Nephron (organoid): ENCODE data around the gene TRPC4AP.

Source experiments
- H3K27ac Mint-ChIP-seq, 3 experiments: 2 replicates each; pipeline ENCODE4 v1.8.0; 2020; ENCODE audit warnings: mixed read lengths in 3 of 3, mild to moderate bottlenecking in 2 of 3, moderate library complexity in 1 of 3
- H3K27me3 Mint-ChIP-seq: 2 replicates; pipeline ENCODE4 v1.8.0; 2021; ENCODE audit warnings: low read depth, mild to moderate bottlenecking, moderate library complexity, mixed read lengths
- H3K36me3 Mint-ChIP-seq: 2 replicates; pipeline ENCODE4 v1.8.0; 2020; ENCODE audit warnings: low read depth, mixed read lengths
- H3K4me1 Mint-ChIP-seq: 2 replicates; pipeline ENCODE4 v1.8.0; 2020; ENCODE audit warnings: mixed read lengths
- H3K4me3 Mint-ChIP-seq, 3 experiments: 2 replicates each; pipeline ENCODE4 v1.8.0; 2020; ENCODE audit warnings: mild to moderate bottlenecking in 3 of 3, mixed read lengths in 3 of 3, moderate library complexity in 2 of 3
- H3K9me3 Mint-ChIP-seq: 2 replicates; pipeline ENCODE4 v1.8.0; 2020; ENCODE audit warnings: mixed read lengths
- TF ChIP-seq, protein P1 (sequence below), 3 experiments: fragments of 200-600 bp; sonication (generic); IDR thresholded peaks; one replicate each; pipeline ENCODE4 v1.5.0; 2021; ENCODE audit warnings: antibody characterized with exemption in 3 of 3; ENCODE audit not compliant: unreplicated experiment in 3 of 3

Gene TRPC4AP

DNA sequence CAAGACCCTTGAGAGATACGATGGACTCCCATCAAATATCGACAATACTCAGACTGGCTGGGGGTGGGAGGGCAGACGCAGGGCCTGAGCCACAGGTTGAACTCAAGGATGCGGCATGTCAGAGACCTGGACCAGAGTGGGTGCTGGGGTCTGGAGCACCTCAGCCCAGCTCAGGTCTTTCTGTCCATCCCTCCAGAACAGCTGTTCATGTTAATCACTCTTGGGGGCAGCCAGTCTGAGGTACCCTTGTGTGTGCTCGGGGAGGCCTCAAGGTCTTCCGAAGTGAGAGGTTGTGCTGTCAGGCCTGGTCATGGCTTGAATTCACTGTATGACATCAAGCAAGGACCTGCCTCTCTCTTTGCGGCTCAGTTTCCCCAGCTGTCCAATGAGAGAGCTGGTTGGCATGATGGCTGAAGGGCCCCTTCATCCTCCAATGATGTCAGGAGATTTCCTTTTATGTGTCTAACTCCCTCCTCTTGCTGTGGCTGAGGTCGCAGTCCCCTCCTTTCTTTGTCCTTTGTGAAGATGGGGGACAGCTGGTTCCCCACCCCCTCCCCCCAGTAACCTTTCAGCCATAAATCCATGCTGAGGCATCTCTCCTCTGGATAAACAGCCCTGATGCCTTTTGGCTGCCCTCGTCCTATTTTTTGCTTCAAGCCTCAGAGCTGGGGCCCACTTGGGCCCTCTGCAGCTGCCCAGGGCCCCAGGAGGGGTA lies 121.6 kb downstream of the TRPC4AP start:
- H3K9me3 Mint-ChIP-seq = no peaks in the 10 kb centered on the region
- H3K4me3 Mint-ChIP-seq = no peak overlapping the region
- TF ChIP-seq, protein P1, sequence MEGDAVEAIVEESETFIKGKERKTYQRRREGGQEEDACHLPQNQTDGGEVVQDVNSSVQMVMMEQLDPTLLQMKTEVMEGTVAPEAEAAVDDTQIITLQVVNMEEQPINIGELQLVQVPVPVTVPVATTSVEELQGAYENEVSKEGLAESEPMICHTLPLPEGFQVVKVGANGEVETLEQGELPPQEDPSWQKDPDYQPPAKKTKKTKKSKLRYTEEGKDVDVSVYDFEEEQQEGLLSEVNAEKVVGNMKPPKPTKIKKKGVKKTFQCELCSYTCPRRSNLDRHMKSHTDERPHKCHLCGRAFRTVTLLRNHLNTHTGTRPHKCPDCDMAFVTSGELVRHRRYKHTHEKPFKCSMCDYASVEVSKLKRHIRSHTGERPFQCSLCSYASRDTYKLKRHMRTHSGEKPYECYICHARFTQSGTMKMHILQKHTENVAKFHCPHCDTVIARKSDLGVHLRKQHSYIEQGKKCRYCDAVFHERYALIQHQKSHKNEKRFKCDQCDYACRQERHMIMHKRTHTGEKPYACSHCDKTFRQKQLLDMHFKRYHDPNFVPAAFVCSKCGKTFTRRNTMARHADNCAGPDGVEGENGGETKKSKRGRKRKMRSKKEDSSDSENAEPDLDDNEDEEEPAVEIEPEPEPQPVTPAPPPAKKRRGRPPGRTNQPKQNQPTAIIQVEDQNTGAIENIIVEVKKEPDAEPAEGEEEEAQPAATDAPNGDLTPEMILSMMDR (IDR thresholded peaks at IDR 0.05; ENCODE audit: unreplicated experiment in 3 of 3) = no peak
- peaks cover 6% of the 10 kb centered on the region for H3K27me3 Mint-ChIP-seq
- peak overlapping the region; percentile 50 to 75 (median 60) for H3K27ac Mint-ChIP-seq
- H3K36me3 Mint-ChIP-seq = no peaks in the 10 kb centered on the region
- peaks cover 58% of the 10 kb centered on the region for H3K4me1 Mint-ChIP-seq

DNA sequence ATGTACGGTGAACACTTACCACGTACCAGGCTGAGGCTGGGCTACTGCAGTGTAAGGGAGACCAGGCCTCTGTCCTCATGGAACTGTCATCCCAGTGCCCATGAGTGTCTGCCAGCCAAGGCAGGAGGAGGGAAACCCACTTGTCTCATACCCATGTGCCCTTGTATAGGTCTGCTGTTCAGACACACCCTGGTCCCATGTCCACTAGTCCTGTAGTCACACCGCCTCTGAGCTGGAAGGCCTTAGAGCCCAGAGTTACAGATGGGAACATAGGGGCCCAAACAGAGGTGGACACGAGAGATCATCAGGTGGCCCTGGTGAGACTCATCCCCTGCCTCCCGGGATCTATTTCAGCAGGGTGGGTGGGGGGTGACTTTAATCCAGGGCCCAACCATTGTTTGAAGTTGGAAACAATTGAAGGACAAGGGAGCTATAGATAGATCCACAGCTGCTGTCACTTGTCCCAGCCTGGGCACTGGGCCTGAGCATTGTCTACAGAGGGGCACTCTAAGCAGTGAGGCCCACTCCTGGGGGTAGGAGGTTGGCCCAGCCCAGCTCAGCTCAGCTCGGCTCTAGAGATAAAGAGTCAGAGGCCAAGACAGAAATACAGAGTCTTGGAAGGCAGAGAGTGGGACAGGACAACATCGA lies 122.3 kb downstream of the TRPC4AP start:
- H3K4me1 Mint-ChIP-seq = peaks cover 62% of the 10 kb centered on the region
- H3K9me3 Mint-ChIP-seq = no peaks in the 10 kb centered on the region
- no peak overlapping the region for H3K4me3 Mint-ChIP-seq
- TF ChIP-seq, protein P1 (IDR thresholded peaks at IDR 0.05; ENCODE audit: unreplicated experiment in 3 of 3) = no peak
- no peaks in the 10 kb centered on the region for H3K36me3 Mint-ChIP-seq
- peaks cover 3% of the 10 kb centered on the region for H3K27me3 Mint-ChIP-seq
- peak overlapping the region; percentile 50 to 75 (median 60) for H3K27ac Mint-ChIP-seq

DNA sequence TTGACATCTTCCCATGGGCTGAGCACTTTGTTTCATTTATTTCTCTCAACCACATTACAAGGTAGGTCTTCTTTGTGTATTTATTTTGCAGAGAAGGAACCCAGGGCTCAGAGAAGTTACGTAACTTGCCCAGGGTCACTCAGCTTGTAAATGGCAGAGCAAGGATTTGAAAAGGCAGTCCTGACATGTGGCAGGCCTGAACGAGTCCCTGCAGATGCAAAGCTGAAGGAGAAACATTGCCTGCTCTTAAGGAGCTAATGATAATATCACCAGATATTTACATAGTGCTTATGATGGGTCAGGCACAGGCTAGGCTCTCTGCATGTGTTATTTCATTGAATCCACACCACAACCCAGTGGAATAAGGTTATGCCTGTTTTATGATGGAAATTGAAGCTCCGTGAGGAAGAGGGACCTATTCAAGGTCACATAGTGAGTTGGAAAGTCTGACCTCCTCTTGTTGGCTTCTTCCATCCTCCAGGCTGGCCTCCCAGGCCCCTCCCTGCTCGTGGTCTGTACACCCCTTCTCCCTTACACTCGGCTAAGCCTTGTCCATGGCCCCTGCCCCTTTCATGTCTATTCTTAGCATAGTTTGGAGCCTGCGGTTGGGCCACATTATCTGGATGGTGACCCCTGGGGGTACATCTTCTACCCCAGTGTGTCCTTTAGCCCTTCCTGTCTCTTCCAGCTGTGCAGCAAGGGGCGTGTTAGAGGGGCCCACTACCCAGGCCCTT lies 124.4 kb downstream of the TRPC4AP start:
- Mint-ChIP-seq H3K9me3 (no peaks in the 10 kb centered on the region), H3K4me3 (no peak overlapping the region), H3K4me1 (peaks cover 56% of the 10 kb centered on the region), H3K27me3 (peaks cover 5% of the 10 kb centered on the region), H3K27ac (no peak overlapping the region), H3K36me3 (no peaks in the 10 kb centered on the region)
- TF ChIP-seq, protein P1 (IDR thresholded peaks at IDR 0.05; ENCODE audit: unreplicated experiment in 3 of 3) = no peak

DNA sequence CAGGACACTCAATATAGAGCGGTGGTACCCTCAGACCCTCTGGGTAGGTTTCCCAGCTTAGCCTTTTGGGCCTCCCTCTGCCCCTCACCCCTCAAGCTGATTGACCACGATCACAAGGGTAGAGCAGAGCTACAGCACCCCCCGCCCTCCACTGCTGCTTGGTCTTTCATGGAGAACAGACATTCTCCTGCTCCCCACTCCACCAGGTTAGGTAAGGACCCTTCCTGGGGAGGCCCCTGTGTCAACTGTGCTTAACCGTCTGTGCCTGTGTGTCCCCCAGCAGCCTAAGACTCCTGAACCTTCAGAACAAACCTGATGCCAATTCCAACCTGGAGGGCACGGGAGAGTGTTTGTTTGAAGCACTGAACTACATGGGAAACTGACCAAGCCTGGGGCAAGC lies 125.2 kb downstream of the TRPC4AP start:
- no peaks in the 10 kb centered on the region for H3K9me3 Mint-ChIP-seq
- no peak overlapping the region for H3K4me3 Mint-ChIP-seq
- no peaks in the 10 kb centered on the region for H3K36me3 Mint-ChIP-seq
- peaks cover 50% of the 10 kb centered on the region for H3K4me1 Mint-ChIP-seq
- peaks cover 5% of the 10 kb centered on the region for H3K27me3 Mint-ChIP-seq
- TF ChIP-seq, protein P1 (IDR thresholded peaks at IDR 0.05; ENCODE audit: unreplicated experiment in 3 of 3) = no peak
- H3K27ac Mint-ChIP-seq = no peak overlapping the region

DNA sequence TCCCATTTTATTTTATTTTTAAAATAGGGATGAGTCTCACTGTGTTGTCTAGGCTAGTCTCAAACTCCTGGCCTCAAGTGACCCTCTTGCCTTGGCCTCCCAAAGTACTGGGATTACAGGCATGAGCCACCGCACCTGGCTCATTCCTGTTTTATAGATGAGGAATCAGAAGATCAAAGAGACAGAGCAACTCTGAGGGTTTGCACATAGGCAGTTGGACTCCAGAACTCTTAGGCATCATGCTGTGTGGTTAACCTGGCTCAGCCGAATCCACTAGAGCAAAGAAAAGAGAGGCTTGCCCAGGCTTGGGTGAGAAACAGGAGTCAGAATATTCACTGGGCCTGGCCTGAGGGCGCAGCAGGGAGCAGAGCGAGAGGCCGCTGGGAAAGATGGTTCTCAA lies 127.6 kb downstream of the TRPC4AP start:
- Mint-ChIP-seq H3K36me3 (no peaks in the 10 kb centered on the region), H3K4me3 (no peak overlapping the region), H3K27ac (no peak overlapping the region), H3K9me3 (no peaks in the 10 kb centered on the region), H3K27me3 (peaks cover 5% of the 10 kb centered on the region), H3K4me1 (peaks cover 40% of the 10 kb centered on the region)
- TF ChIP-seq, protein P1 (IDR thresholded peaks at IDR 0.05; ENCODE audit: unreplicated experiment in 3 of 3) = no peak
